Left ventricle myocardium superior (tissue), 1 donor: ENCODE data around the gene GBF1. TPM values are rescaled to one million over a fixed set of nuclear protein-coding genes. Genes with fewer than 3 reads are reported as not detected.

ENCODE experiments used
- ATAC-seq: fragments of 200-7000 bp; cut with Tn5 transposase; one replicate; pipeline ENCODE4 v1.9.1; 2020; ENCODE audit warnings: mild to moderate bottlenecking, moderate library complexity
- DNase-seq: peaks from one replicate; pipeline ENCODE4 v3.0.0-alpha.2; 2020
- intact Hi-C: fragments of 100-400 bp; cut with micrococcal nuclease; formaldehyde crosslinking; loops from one replicate; pipeline ENCODE4 v1.11.0; 2022
- total RNA-seq: library from RNA; stranded (reverse); fragmentation: NEBNext Ultra II Directional; extraction: Animal tissue kit (Norgen Biotek cat#: 25700); gene quantifications from one replicate; pipeline ENCODE4 v1.2.1, GENCODE V29; 2021
- donor health status: DM: no; HTN: yes; CAD: no; lungs with severe emphysema.

Gene GBF1
- total RNA-seq, 1 donor from 2014 or later, result 41.7 TPM

DNA sequence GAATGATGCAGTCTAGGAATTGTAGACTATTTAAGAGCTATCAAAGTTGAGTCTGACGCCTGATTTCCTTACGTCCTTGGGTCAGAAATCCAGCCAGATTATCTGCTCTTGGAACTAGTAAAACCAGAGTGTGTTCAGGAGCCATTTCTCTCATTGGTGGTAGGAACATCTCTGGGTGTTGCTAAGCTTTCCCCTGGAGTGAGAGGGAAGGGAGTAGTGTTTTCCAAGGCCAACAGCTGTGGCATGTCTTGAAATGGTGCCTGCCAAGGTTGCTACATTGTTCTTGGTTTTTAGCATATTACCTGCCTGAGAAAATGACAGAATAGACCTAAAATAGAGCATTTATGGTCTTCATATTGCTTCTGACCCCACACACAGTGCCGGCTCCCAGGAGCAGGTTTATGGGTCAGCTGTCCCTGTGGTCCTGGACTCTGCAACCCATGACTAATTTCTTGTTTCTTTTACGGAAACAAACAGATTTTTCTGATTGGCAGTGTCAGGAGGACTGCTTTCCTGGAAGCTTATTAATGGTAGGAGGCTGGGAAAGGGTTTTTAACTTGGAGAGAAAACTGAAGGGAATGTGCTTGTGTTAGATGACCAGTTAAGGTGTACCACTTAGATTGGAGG is 17.5 kb downstream of the GBF1 start:
- peak; percentile 47 for ATAC-seq

DNA sequence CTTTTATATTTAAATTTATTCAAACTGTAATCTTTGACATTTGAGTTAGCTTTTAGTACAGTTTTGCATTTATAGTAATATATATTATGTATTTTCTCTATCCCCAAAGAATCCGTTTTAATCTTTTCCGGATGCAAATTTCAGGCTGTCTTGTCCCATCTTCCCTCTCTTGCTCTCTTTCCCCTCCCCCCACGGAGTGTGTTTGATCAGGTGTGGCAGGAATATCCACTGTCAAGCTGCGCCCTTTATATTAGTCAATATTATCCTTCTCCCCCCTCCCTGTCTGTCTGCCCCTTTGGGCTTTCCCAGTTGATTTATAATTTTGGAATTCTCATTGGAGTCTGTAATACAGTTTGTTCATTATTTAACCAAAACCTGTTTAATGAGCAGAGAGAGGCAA is 19.0 kb downstream of the GBF1 start:
- intact Hi-C loops, result no loop called here
- DNase-seq, result no peak
- ATAC-seq, result no peak

More for the DNA sequence above, 17.5 kb downstream of the GBF1 start:
- intact Hi-C loops, result no loop called here
- DNase-seq, result no peak

DNA sequence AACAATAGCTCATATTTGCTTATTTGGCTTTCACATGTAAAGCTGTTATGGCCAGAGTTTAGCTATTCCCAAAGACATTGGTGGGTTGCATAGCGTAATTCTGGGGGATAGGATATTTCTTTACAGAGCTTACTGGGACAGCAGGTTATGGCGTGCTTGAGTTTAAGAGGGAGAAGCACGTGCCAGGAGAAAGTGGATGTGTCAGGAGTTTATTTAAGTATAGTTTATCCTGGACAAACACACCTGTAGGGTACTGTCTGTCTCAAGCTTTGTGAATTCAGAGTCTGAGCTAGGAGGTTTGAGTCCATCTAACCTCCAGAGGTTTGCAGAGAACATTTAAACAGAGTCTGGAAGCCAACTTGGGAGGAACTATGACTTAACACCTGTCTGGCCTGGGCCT is 21.3 kb downstream of the GBF1 start:
- ATAC-seq (no peak), DNase-seq (no peak)
- intact Hi-C loops, result no loop called here

DNA sequence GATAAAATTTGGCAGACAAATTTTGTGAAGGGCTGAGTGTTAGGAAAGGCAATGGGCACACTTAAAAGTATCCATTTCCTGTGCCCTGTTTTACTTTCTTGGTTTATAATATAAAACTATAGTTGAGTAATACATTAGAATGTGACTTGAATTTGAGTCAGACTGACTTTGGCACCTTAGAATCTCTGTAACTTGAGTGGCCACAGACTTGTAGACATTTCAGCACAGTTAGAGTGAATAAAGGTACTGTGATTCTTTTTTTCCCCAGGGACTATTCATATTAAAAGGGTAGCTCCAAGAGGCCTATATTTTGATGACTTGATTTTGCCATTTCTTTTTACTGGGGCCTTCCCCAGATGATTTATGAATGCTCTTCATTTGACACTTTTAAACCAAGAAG is 22.4 kb downstream of the GBF1 start:
- no peak for ATAC-seq
- DNase-seq, result no peak
- intact Hi-C loops, result no loop called here

DNA sequence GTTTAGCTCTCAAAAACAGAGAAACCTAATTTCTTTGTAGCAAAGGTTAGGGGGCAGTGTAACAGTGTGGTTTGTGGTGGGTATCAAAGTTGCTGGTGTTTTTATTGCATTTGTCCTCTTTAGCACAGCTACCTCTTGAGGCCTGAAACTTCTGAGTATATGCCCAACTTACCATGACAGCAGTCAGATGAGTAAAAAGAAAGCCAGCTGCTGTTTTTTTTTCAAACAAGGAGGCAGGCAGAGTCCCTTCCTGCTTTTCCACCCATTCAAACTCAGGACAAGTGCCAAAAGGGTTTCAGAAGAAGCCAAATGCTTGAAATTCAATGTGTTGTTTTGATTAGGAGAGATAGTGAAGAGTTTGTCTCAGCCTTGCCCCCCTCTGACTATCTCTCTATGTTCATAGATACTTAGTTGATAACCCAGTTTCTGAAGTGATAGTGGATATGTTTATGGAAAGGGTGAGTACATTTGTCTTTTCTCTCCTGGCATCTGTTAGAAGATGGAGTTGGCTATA is 23.1 kb downstream of the GBF1 start:
- DNase-seq (no peak), ATAC-seq (peak; percentile 19)
- intact Hi-C loops, result no loop called here

DNA sequence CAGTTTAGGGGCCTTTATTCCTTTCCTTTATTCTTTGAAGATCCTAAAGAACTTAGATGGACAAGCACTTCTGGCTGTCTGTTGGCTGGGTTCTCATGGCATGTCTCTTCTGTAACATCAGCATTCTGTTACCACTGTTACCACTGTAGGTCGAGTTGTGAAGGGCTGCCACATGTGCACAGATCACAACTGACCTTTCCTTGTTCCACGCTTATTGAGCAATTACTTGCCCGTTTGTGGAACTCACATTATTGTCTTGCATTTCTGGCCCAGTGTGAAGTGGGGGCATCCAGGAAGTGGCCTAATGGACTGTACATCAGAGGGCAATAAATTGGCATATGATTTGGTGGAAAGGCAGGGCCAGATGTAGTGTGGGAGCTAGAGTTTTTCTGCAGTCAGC is 23.7 kb downstream of the GBF1 start:
- ATAC-seq, result peak; percentile 21

DNA sequence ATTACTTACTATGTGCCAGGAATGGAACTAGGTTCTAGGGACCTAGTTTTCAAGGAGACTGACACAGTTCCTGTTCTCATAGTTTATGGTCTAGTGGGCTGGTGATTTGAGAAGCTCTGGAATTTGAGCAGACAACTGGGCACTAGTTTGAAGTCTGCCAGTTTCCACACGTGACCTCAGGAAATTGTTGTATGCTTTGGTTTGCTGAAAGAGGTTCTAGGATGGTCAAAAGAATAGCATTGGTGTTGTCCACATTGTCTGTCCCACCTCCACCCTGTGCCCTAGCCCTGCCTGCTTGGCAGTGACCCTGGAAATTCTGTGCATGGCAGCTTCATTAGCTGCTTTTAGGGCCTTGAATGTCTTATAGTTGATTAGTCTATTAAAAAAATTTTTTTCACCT is 28.7 kb downstream of the GBF1 start:
- peak; percentile 47 for ATAC-seq
- DNase-seq, result no peak
- intact Hi-C loops, result no loop called here

More for the DNA sequence above, 23.7 kb downstream of the GBF1 start:
- DNase-seq, result no peak
- intact Hi-C loops, result no loop called here

DNA sequence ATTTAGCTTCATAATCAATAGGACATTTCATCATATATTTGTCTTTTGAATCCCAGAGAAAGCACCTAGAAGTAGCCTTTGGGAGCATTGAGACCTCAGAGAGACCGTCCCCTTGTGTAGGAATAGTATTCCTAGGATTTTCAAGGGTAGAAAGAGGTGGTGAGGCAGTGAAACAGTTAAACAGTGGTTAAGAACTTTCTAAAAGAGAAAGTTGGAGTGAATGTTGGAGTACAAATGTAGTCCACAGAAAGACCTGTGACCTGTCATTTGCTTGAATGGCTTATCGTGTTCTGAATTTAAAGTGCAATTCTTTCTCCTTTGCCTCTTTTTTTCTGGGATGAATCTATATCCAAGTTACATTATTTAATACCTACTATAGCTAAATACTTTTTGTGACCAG is 30.0 kb downstream of the GBF1 start:
- ATAC-seq (no peak), DNase-seq (no peak)
- intact Hi-C loops, result no loop called here

DNA sequence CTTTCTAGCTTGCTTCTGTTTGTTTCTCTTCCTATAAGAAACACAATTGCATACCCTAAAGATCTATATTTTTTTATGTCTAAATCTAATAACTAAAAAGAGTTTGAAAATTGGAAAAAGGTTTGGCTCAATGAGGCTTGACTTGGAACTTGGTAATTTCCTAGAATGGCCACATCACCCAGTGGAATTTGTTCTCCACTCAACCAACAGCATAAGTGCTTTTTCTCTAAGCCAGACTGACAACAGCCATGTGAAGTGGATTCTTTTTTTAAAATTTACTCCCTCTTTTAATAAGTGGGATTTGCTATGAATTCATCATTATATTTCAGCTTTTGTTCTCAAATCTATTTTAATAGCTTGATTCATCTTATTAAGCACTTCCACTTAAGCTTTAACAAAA is 33.8 kb downstream of the GBF1 start:
- ATAC-seq (no peak), DNase-seq (no peak)
- intact Hi-C loops, result no loop called here

DNA sequence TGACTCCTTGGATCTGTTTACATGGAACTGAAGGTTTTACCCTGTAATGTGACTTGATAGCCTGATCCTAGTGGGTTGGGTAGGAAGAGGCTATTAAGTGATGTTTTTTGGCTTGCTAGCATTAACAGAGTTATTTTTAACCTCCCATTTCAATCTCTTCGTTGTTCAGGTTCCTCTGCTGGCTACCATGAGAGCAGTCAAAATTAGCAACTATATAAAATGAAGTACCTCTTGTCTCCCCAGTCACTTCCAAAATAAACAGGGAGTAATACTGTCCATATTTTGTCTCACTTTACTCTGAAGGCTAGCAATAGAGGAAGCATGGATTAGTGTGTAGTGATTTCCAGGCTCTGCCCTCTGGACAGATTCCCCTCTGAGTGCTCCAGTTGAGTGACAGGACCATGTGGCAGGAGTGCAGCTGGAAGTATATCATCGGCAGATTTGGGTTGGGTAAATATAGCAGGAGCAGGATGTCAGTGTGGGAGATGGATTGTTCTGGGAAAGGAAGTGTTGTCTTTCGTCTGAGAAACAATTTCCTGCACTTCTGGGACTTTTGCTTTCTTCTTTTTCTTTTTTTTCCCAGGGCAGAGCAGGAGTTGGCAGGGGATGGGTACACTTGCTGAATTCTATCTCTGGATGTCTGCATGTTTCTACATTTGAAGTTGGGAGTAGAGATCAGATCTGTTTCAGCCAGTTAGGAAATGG is 35.2 kb downstream of the GBF1 start:
- intact Hi-C loops, result no loop called here
- peak; percentile 46 for DNase-seq
- peak; percentile 91 for ATAC-seq

DNA sequence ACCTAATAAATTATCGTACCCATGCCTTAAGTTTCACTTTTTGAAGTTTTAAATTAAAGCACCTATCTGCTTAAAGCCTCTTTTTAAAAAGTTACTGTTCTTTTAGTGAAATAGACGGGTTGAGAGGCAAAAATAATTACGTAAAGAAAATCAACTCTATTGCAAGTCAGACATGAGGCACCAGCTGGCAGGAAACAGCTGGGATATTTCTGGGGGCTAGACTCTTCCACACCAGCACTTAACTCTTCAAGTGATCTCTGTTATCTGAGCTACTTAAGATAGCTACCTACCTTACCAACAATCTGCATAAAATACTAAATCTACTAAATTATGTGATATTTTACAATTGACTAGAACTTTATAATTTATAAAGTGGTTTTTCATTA is 35.8 kb downstream of the GBF1 start:
- DNase-seq, result no peak
- ATAC-seq, result peak; percentile 16
- intact Hi-C loops, result no loop called here

DNA sequence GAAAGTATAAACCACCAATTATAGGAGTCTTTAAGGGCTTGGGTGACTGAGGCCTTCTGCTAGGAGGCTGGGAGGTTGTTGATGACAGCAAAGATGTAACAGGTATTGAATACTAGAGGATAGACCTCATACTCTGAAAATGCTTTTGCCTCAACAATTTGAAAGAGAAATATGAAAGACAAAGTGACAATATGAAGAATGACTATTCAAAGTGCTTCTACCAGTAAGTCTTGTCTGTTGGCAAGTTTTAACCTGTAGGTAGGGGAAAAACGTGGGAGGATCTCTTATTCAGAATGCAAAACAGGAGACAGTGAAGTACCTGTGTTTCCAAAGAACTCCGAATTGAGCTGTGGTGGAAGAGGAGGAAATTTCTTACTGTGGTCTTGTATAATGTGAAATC is 38.2 kb downstream of the GBF1 start:
- ATAC-seq, result no peak
- DNase-seq, result no peak
- intact Hi-C loops, result no loop called here

DNA sequence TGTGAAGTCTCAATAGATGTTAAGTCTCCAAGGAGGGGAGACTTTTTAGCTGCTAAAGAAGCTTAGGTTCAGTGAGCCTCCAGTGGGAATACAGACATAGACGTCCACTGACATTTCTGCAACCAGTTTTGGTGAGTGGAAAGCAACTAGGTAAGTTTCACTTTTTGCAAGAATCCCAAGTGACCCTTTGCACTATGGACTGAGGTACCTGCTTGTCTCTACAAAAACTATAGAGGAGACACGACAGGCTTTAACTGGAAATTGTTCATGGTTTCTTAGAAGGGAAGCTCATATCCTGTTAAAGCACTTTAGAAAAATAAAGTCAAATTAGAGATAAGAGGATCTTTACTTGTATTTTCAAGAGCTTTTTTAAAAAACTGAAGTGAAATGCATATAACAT is 38.6 kb downstream of the GBF1 start:
- intact Hi-C loops, result no loop called here
- DNase-seq, result no peak

DNA sequence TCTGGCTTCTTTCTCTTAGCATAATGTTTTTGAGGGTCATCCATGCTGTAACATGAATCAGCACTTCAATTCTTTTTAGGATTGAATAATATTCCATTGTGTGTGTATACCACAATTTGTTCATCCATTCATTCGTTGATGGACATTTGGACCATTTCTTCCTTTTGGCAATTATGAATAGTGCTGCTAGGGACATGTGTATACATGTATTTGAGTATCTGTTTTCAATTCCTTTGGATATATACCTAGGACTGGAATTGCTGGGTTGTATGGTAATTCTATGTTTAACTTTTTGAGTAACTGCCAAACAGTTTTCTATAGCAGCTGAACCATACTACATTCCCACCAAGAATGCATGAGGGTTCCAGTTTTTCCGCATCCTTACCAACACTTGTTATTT is 39.2 kb downstream of the GBF1 start:
- intact Hi-C loops, result no loop called here
- ATAC-seq (no peak), DNase-seq (no peak)

More for the DNA sequence above, 38.6 kb downstream of the GBF1 start:
- no peak for ATAC-seq

DNA sequence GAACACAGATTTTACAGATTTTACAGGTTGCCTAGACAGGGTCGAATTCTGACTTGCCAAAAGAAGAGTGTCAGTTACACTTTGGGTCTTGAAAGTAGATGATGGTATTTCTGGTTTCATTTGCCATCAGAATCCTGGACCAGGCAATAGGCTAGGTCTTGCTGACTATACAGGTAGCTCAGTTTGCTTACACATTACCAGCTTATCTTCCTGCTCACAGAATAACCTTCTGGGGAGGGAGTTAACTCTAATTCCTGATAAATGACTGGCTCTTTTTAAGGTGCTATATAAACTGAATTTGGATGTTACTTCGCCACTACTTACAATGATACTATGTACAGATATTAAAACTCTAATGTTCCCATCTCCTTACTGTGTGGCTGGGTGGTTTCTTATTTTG is 39.8 kb downstream of the GBF1 start:
- no peak for DNase-seq
- no peak for ATAC-seq

DNA sequence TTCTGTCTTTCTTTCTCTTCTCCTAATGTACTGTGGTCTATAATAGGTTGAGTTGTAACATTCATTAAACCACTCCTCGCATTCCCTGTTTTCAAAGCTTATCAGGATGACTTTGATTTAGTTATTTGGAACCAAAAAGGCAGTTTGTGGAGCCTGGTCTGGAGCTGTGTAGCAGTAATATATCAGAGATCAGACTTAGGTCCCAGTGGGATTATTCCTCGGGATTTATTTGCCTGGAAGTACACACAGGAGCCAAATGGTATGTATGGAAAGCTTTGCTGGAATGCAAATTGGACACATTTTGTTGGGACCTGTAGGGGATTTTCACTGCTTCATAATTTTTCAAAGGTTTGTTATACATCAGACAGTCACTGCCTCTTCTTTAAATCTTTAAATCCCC is 40.9 kb downstream of the GBF1 start:
- intact Hi-C loops, result no loop called here
- no peak for ATAC-seq
- DNase-seq, result no peak

More for the DNA sequence above, 39.8 kb downstream of the GBF1 start:
- intact Hi-C loops, result no loop called here

DNA sequence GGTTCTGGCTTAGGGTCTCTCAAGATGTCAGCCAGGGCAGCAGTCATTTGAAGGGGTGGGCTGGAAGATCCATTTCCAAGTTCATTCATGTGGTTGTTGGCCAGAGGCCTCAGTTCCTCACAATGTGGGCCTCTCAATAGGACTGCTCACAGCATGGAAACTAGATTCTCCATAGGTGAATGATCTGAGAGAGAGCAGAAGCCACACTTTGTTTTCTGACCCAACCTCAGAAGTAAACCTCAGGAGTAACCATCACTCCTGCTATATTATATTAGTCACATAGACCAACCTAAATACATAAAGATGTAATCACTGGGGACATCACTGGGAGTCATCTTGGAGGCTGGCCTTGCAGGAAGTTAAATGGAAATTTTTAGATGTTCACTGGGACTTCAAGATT is 42.2 kb downstream of the GBF1 start:
- intact Hi-C loops, result no loop called here
- ATAC-seq (no peak), DNase-seq (no peak)

DNA sequence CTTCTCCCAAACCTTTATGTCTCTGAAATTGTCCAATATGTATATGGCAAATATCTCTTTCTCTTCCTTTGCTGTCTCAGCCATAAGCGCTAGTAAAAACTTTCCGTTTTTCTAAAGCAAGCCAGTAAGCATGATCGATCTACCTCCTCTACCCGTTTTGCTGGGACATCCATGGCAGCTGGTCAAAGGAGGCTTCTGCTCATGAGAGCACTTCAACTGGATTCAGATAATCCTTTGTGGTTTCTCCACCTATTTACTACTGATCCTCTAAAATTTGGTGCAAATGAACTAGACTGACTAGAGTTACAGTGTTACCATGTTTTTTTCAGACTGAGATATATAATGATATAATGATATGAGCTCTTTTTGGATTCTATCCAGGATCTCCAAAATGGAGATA is 42.7 kb downstream of the GBF1 start:
- ATAC-seq (no peak), DNase-seq (no peak)
- intact Hi-C loops, result no loop called here

DNA sequence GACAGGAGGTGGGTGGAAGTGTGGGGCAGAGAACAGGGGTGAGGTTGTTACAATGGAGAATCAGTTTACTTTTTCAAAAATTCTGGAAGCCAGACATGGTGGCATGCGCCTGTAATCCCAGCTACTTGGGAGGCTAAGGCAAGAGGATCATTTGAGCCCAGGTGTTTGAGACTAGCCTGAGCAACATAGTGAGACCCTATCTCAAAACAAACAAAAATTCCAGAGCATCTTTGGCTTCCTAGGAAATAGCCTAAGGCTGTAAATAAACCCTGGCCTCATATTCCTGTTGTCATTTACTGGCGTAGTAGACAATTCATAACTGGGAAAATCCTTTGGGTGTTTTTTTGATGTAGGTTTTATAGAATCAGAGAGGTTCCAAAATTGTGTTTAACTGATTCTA is 44.0 kb downstream of the GBF1 start:
- no peak for DNase-seq
- no peak for ATAC-seq
- intact Hi-C loops, result no loop called here

DNA sequence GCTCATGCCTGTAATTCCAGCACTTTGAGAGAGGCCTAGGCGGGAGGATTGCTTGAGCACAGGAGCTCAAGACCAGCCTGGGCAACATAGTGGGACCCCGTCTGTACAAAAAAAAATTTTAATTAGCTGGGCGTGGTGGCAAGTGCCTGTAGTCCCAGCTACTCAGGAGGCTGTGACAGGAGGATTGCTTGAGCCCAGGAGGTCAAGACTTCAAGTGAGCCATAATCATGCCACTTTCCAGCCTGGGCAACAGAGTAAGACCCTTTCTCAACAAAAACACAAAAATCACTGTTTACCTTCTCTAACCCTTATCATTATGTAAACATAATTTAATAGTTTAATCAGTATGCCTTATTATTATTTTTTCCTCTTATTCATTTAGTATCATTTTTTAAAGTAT is 44.5 kb downstream of the GBF1 start:
- ATAC-seq, result no peak
- no peak for DNase-seq
- intact Hi-C loops, result no loop called here
